HG02938 (cell line): ENCODE measurements around the gene CCDC170.
"Not testable (repeated sequence)": the region's sequence is repeated elsewhere in the genome, so short reads cannot be mapped to it uniquely, and the experiment has no call there.

Source experiments
- ATAC-seq: cut with Tn5 transposase; IDR thresholded peaks from one replicate; pipeline ENCODE4 v1.9.1; 2021; ENCODE audit warnings: mild to moderate bottlenecking, moderate library complexity; ENCODE audit not compliant: unreplicated experiment

CCDC170 gene

DNA sequence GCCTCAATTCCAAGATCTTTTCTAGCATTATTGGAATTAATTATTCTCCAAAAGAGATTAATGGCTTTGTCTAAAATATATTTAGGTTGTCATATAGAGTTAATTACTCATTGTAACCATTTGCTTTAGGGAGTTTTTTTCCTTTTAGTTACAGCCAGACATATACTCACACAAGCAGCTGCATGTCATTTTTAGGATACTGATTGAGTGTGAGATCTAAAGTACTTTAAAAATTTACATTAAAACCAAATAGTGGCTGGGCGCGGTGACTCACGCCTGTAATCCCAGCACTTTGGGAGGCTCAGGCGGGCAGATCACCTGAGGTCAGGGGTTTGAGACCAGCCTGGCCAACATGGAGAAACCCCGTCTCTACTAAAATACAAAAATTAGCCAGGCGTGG is 51.1 kb downstream of the CCDC170 start:
- not testable (repeated sequence) for ATAC-seq

DNA sequence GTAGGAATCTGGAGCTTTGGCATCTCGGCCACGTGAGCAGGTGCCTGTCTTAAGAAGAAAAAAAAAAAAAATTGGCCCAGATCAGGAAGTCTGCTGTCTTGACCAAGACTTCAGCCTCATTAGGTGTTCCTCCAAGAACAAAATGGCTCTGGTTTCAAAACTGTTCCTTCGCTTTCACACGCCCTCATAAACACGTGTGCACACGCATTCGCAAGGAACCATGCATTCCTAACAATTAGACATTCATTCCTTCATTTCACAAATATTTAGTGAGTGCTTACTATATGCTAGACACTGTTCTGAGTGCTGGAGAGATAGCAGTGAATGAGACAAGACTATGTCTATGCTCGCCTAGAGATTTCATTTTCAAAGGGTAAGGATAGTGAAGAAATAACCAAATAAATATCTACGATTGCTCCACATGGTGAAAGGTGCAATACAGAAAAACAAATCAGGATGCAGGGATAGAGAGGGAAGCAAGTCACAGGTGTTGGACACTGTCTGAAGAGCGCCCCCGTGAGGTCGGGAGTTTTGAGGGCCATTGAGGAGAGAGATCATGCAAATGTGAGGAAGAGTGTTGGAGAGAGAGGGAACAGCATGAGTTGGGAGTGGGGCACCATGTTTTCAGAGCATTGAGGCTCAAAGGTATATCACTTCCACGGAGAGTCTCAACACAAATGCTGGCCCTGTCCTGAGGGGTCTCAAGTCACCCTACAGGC is 53.3 kb downstream of the CCDC170 start:
- no peak for ATAC-seq

DNA sequence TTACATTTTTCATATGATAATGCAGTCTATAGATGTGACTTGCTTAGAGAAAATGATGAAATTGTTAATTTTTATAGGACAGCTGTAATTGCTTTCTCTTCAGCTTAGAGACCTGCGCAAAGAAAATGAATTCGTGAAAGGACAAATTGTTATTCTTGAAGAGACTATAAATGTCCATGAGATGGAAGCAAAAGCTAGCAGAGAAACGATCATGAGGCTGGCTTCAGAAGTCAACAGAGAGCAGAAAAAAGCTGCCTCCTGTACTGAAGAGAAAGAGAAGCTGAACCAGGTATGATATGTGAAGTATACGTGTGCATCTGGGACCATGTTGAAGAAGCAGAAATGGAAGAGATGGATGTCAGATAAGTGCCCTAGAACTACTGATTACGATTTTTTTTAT is 54.4 kb downstream of the CCDC170 start:
- no peak for ATAC-seq

DNA sequence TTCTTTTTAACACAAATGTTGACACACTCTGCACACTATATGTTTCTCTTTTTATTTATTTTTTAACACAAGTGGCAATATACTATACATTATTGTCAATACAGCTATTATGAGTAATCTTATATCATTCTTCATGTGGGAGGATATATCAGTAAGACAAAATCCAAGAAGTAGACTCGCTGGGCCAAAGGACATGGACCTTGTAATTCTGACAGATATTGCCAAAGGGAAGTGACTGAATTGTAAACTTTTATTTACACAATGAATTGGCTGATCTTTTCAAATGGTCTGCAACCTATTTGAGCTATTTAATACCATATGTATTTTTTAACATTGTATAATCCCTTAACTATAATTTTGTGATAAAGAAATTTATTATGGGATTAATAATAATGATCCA is 56.0 kb downstream of the CCDC170 start:
- ATAC-seq = no peak

DNA sequence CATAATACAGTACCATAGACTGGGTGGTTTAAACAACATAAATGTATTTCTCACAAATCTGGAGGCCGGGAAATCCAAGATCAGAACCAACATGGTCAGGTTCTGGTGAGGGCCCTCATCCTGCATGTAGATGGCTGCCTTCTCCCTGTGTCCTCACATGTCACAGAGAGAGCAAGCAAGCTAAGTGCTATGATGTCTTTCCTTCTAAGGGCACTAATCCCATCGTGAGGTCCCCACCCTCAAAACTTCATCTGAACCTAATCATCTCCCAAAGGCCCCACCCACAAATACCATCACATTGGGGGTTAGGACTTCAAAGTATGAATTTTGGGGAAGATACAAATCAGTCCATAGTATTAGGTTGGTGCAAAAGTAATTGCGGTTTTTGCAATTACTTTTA is 56.8 kb downstream of the CCDC170 start:
- no peak for ATAC-seq

DNA sequence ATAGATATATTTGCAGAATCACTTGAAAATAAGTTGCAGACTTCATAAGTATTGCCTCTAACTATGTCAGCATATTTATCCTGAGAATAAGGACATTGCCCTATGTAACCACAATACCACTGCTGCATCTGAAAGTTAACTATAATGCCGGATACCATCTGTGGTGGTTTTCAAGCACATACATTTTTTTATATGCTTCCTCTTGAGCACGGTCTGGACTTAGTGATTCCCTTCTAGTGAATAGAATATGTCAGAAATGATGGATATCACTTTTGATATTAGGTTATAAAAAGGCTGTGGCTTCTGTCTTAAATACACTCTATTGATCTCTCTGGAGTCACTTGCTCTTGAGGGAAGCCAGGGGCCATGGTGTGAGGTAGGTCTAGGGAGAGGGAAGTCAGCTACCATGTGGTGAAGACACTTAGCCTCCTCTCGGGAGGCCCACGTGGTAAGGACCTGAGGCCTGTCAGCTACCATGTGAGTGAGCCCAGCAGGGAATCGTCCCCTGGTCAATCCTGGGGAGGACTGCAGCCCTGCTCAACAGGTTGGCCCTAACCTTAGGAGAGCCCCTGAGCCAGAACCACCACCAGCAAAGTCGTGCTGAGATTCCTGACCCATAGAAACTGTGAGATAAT is 57.5 kb downstream of the CCDC170 start:
- ATAC-seq = no peak

DNA sequence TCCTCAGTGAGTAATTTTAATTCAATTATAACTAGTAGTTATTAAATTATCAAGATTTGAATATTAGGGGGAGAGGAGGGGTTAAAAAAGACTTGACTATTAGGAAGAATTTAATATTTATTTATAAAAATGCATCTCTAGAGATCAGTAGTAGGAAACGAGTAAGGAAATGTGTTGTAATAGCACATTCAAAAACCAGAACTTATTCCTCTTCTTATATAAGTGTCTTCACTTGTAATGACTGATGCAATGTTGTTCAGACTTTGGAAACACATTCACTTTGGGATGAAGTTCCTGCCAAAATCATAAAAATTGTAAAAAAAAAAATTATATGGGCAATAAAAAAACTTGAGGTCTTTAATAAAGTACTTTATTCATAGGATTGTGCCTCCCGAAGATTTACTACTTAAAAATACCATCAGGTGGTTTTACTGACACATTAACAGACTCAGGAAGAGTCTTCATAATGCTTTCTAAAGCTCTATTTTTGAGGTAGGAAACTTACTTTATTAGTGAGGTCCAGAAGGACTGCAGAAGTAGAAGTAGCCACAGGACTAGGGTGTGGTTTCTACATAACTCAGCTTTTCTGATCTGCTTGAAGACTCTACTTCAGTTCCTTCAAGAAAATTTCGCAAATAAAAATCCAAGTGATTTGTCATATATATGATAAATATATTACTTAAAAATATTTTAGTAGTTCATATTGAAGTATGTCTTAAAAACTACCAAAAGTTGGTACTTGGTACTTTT is 59.8 kb downstream of the CCDC170 start:
- ATAC-seq = no peak

DNA sequence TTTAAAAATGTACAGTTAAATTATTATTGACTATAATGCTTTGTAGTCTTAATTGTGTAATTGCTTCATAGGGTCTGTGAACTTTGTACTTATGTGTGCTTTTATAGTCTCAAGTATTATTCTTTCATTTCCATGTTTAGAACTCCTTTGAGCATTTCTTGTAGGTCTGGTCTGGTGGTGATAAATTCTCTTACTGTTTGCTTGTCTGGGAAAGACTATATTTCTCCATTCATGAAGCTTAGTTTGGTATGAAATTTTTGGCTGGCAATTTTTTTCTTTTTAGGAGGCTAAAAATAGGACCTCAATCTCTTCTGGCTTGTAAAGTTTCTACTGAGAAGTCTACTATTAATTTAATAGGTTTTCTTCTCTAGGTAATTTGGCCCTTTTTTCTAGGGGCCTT is 67.4 kb downstream of the CCDC170 start:
- ATAC-seq = no peak

DNA sequence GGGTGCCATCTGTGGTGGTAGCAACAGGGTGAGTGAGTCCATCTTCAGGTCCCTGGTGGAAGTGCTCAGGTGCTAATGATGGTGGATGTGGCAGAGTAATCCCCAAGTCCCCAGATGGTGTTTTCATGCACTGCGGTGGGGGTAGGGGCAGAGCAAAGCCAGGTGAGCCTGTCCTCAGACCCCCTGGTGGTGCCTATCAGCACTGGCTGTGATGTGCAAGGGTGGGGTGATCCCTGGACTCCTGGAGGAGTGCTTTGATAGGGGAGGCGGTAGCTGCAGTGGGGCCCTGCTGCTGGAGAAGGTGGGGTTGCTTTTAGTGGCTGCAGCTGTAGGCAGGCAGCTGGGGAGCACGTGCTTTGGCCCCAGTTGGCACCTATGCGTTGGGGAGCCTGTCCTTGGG is 70.8 kb downstream of the CCDC170 start:
- no peak for ATAC-seq

DNA sequence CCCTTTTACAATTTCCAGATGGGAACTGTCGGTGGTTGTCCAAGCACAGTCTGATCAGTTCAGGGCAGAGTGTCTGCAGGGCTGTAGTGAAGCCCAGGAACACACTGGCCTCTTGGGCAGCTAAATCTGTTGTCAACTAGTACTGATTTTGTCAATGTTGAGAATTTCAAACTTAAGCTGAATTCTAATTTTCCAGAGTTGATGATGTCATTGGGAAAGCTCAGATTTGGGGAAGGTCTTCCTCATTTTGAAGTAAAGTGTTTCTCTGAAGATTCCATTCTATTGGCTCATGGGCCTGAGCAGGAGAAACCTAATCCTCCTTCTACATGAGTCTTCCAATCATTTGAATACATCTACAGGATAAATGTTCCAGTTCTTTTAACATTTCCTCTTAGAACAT is 72.1 kb downstream of the CCDC170 start:
- no peak for ATAC-seq

DNA sequence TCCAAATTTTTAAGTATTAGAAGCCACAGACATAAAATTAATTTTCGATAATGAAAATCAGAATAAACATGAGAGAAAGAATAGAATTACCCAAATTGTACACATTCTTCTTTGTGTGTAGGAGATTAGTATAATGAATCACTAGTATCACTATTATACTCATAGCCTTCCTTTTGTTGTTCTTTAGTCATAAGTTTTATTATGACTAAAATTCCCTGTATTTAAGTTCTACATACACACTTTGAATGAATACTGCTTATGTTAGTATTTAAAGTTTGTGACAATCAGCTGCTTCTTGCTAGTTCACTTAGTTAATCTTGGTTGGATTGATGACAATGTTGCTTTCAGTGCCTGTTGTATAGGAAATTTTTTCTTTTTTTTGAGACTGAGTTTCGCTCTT is 72.7 kb downstream of the CCDC170 start:
- no peak for ATAC-seq

DNA sequence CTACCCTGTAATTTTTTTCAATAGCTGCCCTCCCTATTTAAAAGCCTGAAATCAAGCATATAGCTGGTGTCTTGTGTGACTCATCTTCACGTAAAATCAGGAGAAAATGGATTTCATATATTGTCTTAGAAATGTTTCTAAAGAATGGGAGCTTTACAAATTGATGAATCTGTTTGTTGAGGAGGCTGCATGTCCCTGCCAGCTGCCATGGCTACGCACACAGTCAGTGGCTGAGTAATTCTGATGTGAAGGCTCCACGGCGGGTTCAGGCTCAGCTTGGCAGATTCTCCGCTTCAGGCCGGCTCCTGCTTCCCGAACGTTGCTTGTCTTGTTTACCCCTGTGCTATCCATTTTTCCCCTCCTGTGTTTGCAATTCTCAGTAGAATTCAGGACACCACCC is 82.8 kb downstream of the CCDC170 start:
- ATAC-seq = no peak

DNA sequence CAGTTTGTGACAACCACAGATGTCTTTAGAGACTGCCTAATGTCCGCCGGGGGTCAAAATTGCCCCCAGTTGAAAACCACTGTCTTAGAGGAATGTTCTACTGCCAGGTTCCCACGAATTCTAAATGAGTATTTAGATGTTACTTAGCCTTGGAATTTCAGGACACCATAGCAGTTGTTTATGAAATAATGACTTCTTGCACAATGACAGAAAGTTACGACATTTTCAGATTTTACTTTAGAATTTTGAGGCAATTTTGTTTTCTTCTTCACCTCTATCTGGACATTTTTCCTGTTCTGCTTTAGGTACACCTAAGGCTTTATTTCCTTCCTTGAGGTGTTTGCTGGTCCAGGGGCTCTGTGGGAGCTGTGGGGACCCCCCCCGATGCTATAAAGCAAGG is 83.4 kb downstream of the CCDC170 start:
- ATAC-seq = no peak

DNA sequence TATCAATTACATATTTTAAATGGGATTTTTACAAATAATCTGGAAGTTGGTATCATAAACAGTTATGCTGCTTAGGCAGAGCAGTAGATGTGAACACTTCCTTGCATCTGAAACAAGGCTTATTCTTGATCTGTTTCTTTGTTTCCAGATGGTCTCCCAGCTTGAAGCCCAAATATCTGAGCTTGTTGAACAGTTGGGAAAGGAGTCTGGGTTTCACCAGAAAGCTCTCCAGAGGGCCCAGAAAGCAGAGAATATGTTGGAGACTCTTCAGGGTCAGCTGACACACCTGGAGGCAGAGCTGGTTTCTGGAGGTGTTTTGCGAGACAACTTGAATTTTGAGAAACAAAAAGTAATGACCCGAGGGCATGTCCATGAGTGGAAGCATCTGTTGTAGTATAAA is 91.9 kb downstream of the CCDC170 start:
- ATAC-seq = no peak

DNA sequence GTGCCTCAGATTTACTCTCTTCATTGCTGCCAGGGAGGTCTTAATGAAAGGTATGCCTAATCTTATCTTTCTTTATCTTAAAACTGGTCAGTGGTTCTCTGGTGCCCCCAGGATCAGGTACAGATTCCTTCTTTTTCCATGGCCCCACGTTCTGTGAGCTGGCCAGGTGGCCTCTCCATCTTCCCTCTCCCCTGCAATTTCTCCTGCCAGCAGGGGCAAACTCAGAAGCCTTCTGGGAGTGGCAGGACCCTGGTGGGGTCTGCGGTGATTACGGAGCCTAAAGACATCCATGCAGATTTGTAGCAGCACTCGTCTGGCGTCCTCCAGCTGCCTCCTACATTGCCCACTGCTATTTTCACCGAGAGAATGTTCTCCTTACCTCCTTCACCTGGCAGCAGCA is 95.8 kb downstream of the CCDC170 start:
- no peak for ATAC-seq

DNA sequence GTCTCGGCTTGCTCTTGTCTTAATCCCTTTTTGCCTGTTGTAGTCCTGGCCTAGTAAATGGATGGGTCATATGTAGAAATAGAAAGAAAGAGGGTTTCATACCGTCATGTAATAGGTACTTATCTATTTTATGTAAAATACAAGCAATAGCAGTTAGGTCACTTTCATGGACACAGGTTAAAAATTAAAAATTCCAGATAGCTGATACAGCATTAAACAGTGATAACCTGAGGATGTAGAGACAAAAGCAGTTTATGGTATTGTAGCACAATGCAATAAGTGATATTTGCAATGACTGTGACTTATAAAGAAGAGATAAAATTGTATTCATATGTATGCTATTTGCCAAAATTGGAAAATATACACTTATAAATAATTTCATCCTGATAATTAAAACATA is 96.9 kb downstream of the CCDC170 start:
- no peak for ATAC-seq

DNA sequence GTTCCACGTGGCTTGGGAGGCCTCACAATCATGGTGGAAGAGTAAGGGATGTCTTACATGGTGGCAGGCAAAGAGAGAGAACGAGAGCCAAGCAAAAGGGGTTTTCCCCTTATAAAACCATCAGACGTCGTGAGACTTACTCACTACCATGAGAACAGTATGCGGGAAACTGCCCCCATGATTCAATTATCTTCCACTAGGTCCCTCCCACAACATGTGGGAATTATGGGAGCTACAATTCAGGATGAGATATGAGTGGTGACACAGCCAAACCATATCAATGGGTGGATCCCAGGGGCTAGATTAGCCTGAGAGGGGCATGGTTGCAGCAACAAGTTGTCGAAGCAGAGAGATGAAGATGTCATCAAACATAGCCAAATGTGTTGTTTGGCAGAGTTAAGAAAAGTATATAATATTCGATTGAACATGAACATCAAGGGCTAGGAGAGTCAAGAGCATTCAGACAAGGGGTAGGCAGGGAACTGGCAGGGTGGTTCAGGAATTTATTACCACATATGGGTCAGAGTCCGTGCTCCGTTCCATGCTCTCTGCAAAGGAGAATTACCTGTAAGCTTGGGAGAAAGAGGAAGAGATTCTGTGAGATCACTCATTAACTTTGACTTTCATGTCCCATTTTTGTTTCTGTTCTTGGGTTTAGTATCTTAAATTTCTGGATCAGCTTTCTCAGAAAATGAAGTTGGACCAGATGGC is 98.8 kb downstream of the CCDC170 start:
- ATAC-seq = no peak

DNA sequence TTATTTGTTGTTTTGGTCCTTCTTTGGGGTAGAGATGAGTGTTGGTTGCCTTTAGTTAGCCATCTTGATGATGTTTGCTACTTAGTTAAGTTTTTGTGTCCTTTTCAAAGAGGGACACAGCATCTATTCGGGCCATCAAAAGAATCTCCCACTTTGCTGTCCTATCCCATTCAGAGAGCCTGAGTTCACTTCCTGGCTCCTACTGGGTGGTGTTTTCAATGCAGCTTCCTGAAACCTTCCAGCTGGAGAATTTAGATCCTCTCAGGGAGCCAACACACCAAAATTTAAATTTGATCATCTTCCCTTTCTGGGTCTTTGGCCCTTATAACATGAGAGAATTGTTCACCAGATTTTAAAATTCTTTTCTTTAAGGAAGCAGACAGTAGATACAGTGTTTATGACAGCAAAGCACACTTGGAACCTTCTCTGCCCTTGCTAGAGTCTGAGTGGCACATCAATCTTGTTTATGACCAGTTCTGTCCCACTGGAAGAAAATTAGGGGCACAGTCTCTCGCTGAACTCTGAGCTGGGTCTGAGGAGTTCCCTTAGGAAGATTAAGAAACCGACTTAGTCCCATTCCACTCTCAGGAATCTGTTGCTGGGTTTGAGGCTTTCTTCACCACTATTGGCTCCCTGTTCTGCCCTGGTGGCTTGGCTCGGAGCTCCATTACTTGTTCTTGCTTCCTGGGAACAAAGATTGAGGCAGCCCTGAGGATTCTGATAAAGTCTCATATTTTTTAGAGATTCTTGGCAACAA is 115.5 kb downstream of the CCDC170 start:
- ATAC-seq = no peak

DNA sequence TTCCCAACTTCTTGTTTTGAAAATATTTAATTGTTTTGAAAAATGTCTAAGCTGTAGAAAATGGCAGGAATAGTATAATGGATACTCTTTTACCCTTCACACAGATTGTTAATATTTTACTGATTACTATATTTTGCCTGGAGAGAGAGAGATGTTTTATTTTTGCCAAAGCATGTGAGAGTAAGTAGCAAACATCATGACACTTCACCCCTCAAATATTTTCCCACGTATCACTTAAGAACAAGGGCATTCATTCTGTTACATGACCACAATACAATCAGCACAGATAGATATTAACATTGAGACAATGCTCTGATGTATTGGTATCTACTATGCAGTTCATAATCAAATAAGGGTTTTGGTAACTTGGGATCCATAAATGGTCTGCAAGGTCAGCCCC is 116.5 kb downstream of the CCDC170 start:
- no peak for ATAC-seq

DNA sequence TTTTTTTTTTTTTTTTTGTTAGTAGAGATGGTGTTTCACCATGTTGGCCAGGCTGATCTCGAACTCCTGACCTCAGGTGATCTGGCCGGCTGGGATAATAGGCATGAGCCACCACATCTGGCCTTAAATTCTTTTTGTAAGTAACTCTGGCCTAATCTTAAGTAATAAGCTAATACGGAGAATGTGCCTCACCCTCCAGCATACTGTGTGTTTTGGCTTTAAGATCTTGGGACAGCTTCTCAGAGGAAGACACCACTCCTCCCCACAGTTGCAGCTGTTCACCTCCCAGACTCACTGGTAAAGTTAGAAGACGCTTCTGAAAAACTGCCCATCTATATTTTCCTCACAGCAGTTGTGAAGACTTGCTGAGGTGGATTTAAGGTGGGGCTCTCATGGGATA is 120.8 kb downstream of the CCDC170 start:
- no peak for ATAC-seq

DNA sequence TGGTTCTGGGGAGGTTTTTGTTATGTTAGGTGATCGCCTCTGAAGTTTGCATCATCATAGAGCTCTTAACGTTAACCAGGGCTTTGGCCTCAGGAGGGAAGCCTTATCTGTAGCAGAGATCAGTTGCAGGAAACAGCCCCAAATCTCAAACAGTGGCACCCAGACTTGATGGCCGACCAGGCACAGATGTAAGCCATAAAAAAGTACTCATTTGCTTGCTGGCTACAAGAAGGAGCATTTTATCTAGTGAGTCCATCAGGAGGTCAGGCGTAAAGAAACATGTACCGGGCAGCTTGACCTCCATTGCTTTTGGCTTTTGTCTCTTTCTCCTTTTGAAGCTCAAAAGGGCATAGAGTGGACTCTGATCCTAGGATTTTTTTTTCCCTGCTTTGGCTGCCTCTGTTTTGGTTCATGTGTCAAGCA is 122.3 kb downstream of the CCDC170 start:
- ATAC-seq = no peak
